Activated CD8-positive, alpha-beta T cell treated with anti-CD3 and anti-CD28 coated beads for 36 hours (primary cell): ENCODE measurements around the gene RTRAF. TPM values are rescaled to one million over a fixed set of nuclear protein-coding genes. Genes with fewer than 3 reads are reported as not detected.

Experiments
- ATAC-seq: fragments of 200-7000 bp; cut with Tn5 transposase; one replicate; pipeline ENCODE4 v1.10.0; 2021; ENCODE audit warnings: mild to moderate bottlenecking, moderate library complexity
- CTCF ChIA-PET: fragments of 350-600 bp; sonication (Branson Sonifier 250); formaldehyde crosslinking; loops from one replicate; lab custom pipeline; 2021; ENCODE audit warnings: antibody characterized with exemption; lab: Charles Lee
- POLR2A ChIA-PET: fragments of 350-600 bp; sonication (Branson Sonifier 250); formaldehyde crosslinking; loops from one replicate; lab custom pipeline; 2021; ENCODE audit warnings: antibody characterized with exemption; lab: Charles Lee
- DNase-seq: peaks from one replicate; pipeline ENCODE4 v3.0.0-alpha.2; 2020
- H3K27ac Mint-ChIP-seq: one replicate; pipeline ENCODE4 v1.8.0; 2021; ENCODE audit warnings: mild to moderate bottlenecking, mixed read lengths
- H3K27me3 Mint-ChIP-seq: one replicate; pipeline ENCODE4 v1.8.0; 2021; ENCODE audit warnings: mixed read lengths
- H3K36me3 Mint-ChIP-seq: one replicate; pipeline ENCODE4 v1.8.0; 2021; ENCODE audit warnings: low read depth, mixed read lengths
- H3K4me1 Mint-ChIP-seq: one replicate; pipeline ENCODE4 v1.8.0; 2021; ENCODE audit warnings: low read depth, mixed read lengths
- H3K4me3 Mint-ChIP-seq: one replicate; pipeline ENCODE4 v1.8.0; 2021; ENCODE audit warnings: mild to moderate bottlenecking, moderate library complexity, mixed read lengths
- H3K9me3 Mint-ChIP-seq: one replicate; pipeline ENCODE4 v1.8.0; 2021; ENCODE audit warnings: mixed read lengths
- CTCF ChIP-seq: fragments of 200-600 bp; IDR thresholded peaks from one replicate; pipeline ENCODE4 v1.8.0; 2022; ENCODE audit warnings: antibody characterized with exemption, mild to moderate bottlenecking
- intact Hi-C: fragments of 100-400 bp; cut with micrococcal nuclease; formaldehyde crosslinking; loops from one replicate; pipeline ENCODE4 v1.10.0; 2022
- total RNA-seq, 2 experiments: library from RNA; stranded (reverse); gene quantifications; one replicate each; pipeline ENCODE4 v1.2.3, GENCODE V29; 2021

The RTRAF gene
- total RNA-seq, 2 experiments from 2014 or later = 230 to 235 TPM

GRCh38 chr14:52051871-52052270, 62.5 kb downstream of the RTRAF start:
- H3K4me3 Mint-ChIP-seq = no peak overlapping the region
- no peak for TF ChIP-seq CTCF
- H3K27ac Mint-ChIP-seq = no peak overlapping the region
- ChIA-PET CTCF (no interaction called here), POLR2A (no interaction called here)
- H3K4me1 Mint-ChIP-seq = no peaks in the 10 kb centered on the region
- H3K9me3 Mint-ChIP-seq = no peaks in the 10 kb centered on the region
- no peaks in the 10 kb centered on the region for H3K36me3 Mint-ChIP-seq
- DNase-seq = no peak
- H3K27me3 Mint-ChIP-seq = peaks cover 4% of the 10 kb centered on the region
- ATAC-seq = no peak
- intact Hi-C loops = no loop called here

- intact Hi-C loops = no loop called here
- DNase-seq (no peak), ATAC-seq (no peak)
- no peaks in the 10 kb centered on the region for H3K4me1 Mint-ChIP-seq
- no peaks in the 10 kb centered on the region for H3K9me3 Mint-ChIP-seq
- H3K27me3 Mint-ChIP-seq = peaks cover 4% of the 10 kb centered on the region
- no peak for TF ChIP-seq CTCF
- no peaks in the 10 kb centered on the region for H3K36me3 Mint-ChIP-seq
- no peak overlapping the region for H3K4me3 Mint-ChIP-seq
- no peak overlapping the region for H3K27ac Mint-ChIP-seq
- ChIA-PET CTCF (interaction anchor here (0.7 kb wide), 1 partner anchor 57 kb away, joined by 3 read pairs; no protein-coding TSS in a partner anchor), POLR2A (no interaction called here)
These were observed 63.1 kb downstream of the RTRAF start for GRCh38 chr14:52052288-52052943.

- intact Hi-C loops = no loop called here
- Mint-ChIP-seq H3K4me1 (no peaks in the 10 kb centered on the region), H3K36me3 (no peaks in the 10 kb centered on the region), H3K9me3 (no peaks in the 10 kb centered on the region), H3K27me3 (peaks cover 4% of the 10 kb centered on the region), H3K27ac (no peak overlapping the region), H3K4me3 (no peak overlapping the region)
- no peak for ATAC-seq
- CTCF ChIA-PET = interaction anchor here (0.7 kb wide), 1 partner anchor 57 kb away, joined by 3 read pairs; no protein-coding TSS in a partner anchor
- POLR2A ChIA-PET = no interaction called here
- no peak for TF ChIP-seq CTCF
- DNase-seq = no peak
These were observed 63.7 kb downstream of the RTRAF start for GRCh38 chr14:52053044-52053443.

- DNase-seq = no peak
- ChIA-PET POLR2A (no interaction called here), CTCF (no interaction called here)
- no peak overlapping the region for H3K27ac Mint-ChIP-seq
- TF ChIP-seq CTCF = no peak
- no peaks in the 10 kb centered on the region for H3K36me3 Mint-ChIP-seq
- H3K9me3 Mint-ChIP-seq = no peaks in the 10 kb centered on the region
- no peaks in the 10 kb centered on the region for H3K4me1 Mint-ChIP-seq
- peaks cover 4% of the 10 kb centered on the region for H3K27me3 Mint-ChIP-seq
- intact Hi-C loops = no loop called here
- no peak for ATAC-seq
- H3K4me3 Mint-ChIP-seq = no peak overlapping the region
These were observed 65.3 kb downstream of the RTRAF start for GRCh38 chr14:52054678-52055077.

GRCh38 chr14:52055167-52055566, 65.8 kb downstream of the RTRAF start:
- H3K36me3 Mint-ChIP-seq = no peaks in the 10 kb centered on the region
- no peak for DNase-seq
- no peak for ATAC-seq
- intact Hi-C loops = no loop called here
- CTCF ChIA-PET = interaction anchor here (1.8 kb wide), 1 partner anchor 41 kb away, joined by 3 read pairs; no protein-coding TSS in a partner anchor
- POLR2A ChIA-PET = no interaction called here
- H3K27ac Mint-ChIP-seq = no peak overlapping the region
- H3K9me3 Mint-ChIP-seq = no peaks in the 10 kb centered on the region
- H3K4me1 Mint-ChIP-seq = no peaks in the 10 kb centered on the region
- peaks cover 4% of the 10 kb centered on the region for H3K27me3 Mint-ChIP-seq
- no peak for TF ChIP-seq CTCF
- H3K4me3 Mint-ChIP-seq = no peak overlapping the region
